Renal pelvis (tissue), 12 donors: ENCODE results near the gene TRAPPC4. TPM values are rescaled to one million over a fixed set of nuclear protein-coding genes. Genes with fewer than 3 reads are reported as not detected.
A peak's percentile ranks its signal among the peaks of the same experiment; 100 is the strongest.
"Not testable (repeated sequence)": the region's sequence is repeated elsewhere in the genome, so short reads cannot be mapped to it uniquely, and the experiment has no call there.

Experiments
- DNase-seq: peaks from one replicate; pipeline ENCODE4 v3.0.0-alpha.2; 2013
- long read RNA-seq, 16 experiments: transcript quantifications; one replicate each; lab custom pipeline, GENCODE V29; 2026
- polyA plus RNA-seq, 3 donors: library from polyadenylated mRNA; unstranded; fragments of 120-200 nt; gene quantifications; one replicate each; pipeline ENCODE4 v1.2.1, GENCODE V29; 2013; ENCODE audit not compliant: insufficient read length in 3 of 3

The TRAPPC4 gene, protein sequence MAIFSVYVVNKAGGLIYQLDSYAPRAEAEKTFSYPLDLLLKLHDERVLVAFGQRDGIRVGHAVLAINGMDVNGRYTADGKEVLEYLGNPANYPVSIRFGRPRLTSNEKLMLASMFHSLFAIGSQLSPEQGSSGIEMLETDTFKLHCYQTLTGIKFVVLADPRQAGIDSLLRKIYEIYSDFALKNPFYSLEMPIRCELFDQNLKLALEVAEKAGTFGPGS
- polyA plus RNA-seq = 100 to 1,000 TPM in 1 of 3 donors, 10 to 100 TPM in 2; 94.6 to 110 (median 98.5) TPM
- long read RNA-seq, donor 1, transcript TRAPPC4-214 (5 exons, 1,759 nt) = major isoform, 60 of 82 reads
- long read RNA-seq, donor 1, transcript TRAPPC4-210 (4 exons, 1,135 nt) = minor isoform, 10 of 82 reads
- long read RNA-seq, donor 1, partial matches to known transcripts = 0 of 82 reads
- long read RNA-seq, donor 1, other reads (novel, unspliced or antisense) = 0 of 82 reads
- long read RNA-seq, donor 2, transcript TRAPPC4-208 (2 exons, 569 nt) = minor isoform, 5 of 82 reads
- long read RNA-seq, donor 2, transcript TRAPPC4-214 (5 exons, 1,759 nt) = major isoform, 57 of 82 reads
- long read RNA-seq, donor 2, transcript TRAPPC4-210 (4 exons, 1,135 nt) = minor isoform, 13 of 82 reads
- long read RNA-seq, donor 2, partial matches to known transcripts = 0 of 82 reads
- long read RNA-seq, donor 2, other reads (novel, unspliced or antisense) = 0 of 82 reads
- long read RNA-seq, donor 3, transcript TRAPPC4-210 (4 exons, 1,135 nt) = minor isoform, 7 of 82 reads
- long read RNA-seq, donor 3, transcript TRAPPC4-203 (3 exons, 980 nt) = minor isoform, 5 of 82 reads
- long read RNA-seq, donor 3, transcript TRAPPC4-214 (5 exons, 1,759 nt) = major isoform, 60 of 82 reads
- long read RNA-seq, donor 3, partial matches to known transcripts = 0 of 82 reads
- long read RNA-seq, donor 3, other reads (novel, unspliced or antisense) = 0 of 82 reads
- long read RNA-seq, donor 4, transcript TRAPPC4-210 (4 exons, 1,135 nt) = minor isoform, 8 of 194 reads
- long read RNA-seq, donor 4, transcript TRAPPC4-214 (5 exons, 1,759 nt) = major isoform, 51 of 194 reads
- long read RNA-seq, donor 4, partial matches to known transcripts = 58 of 194 reads
- long read RNA-seq, donor 4, other reads (novel, unspliced or antisense) = 61 of 194 reads
- long read RNA-seq, donor 5, transcript TRAPPC4-214 (5 exons, 1,759 nt) = major isoform, 30 of 37 reads
- long read RNA-seq, donor 5, partial matches to known transcripts = 0 of 37 reads
- long read RNA-seq, donor 5, other reads (novel, unspliced or antisense) = 0 of 37 reads
- long read RNA-seq, donor 6, transcript TRAPPC4-210 (4 exons, 1,135 nt) = minor isoform, 9 of 67 reads
- long read RNA-seq, donor 6, transcript TRAPPC4-214 (5 exons, 1,759 nt) = major isoform, 48 of 67 reads
- long read RNA-seq, donor 6, partial matches to known transcripts = 0 of 67 reads
- long read RNA-seq, donor 6, other reads (novel, unspliced or antisense) = 0 of 67 reads
- long read RNA-seq, donor 7, transcript TRAPPC4-214 (5 exons, 1,759 nt) = major isoform, 58 of 96 reads
- long read RNA-seq, donor 7, partial matches to known transcripts = 24 of 96 reads
- long read RNA-seq, donor 7, other reads (novel, unspliced or antisense) = 0 of 96 reads
- long read RNA-seq, donor 8, transcript TRAPPC4-214 (5 exons, 1,759 nt) = major isoform, 15 of 24 reads
- long read RNA-seq, donor 8, partial matches to known transcripts = 0 of 24 reads
- long read RNA-seq, donor 8, other reads (novel, unspliced or antisense) = 0 of 24 reads
- long read RNA-seq, donor 9, transcript TRAPPC4-214 (5 exons, 1,759 nt) = major isoform, 74 of 105 reads
- long read RNA-seq, donor 9, transcript TRAPPC4-210 (4 exons, 1,135 nt) = minor isoform, 7 of 105 reads
- long read RNA-seq, donor 9, partial matches to known transcripts = 10 of 105 reads
- long read RNA-seq, donor 9, other reads (novel, unspliced or antisense) = 0 of 105 reads
- long read RNA-seq, donor 10, transcript TRAPPC4-214 (5 exons, 1,759 nt) = major isoform, 43 of 60 reads
- long read RNA-seq, donor 10, transcript TRAPPC4-210 (4 exons, 1,135 nt) = minor isoform, 5 of 60 reads
- long read RNA-seq, donor 10, partial matches to known transcripts = 0 of 60 reads
- long read RNA-seq, donor 10, other reads (novel, unspliced or antisense) = 0 of 60 reads
- long read RNA-seq, donor 11, transcript TRAPPC4-214 (5 exons, 1,759 nt) = major isoform, 27 of 31 reads
- long read RNA-seq, donor 11, partial matches to known transcripts = 0 of 31 reads
- long read RNA-seq, donor 11, other reads (novel, unspliced or antisense) = 0 of 31 reads
- long read RNA-seq, donor 12, transcript TRAPPC4-210 (4 exons, 1,135 nt) = minor isoform, 8 of 74 reads
- long read RNA-seq, donor 12, transcript TRAPPC4-214 (5 exons, 1,759 nt) = major isoform, 53 of 74 reads
- long read RNA-seq, donor 12, transcript TRAPPC4-208 (2 exons, 569 nt) = minor isoform, 5 of 74 reads
- long read RNA-seq, donor 12, partial matches to known transcripts = 0 of 74 reads
- long read RNA-seq, donor 12, other reads (novel, unspliced or antisense) = 0 of 74 reads
- long read RNA-seq, donor 13, transcript TRAPPC4-214 (5 exons, 1,759 nt) = major isoform, 20 of 34 reads
- long read RNA-seq, donor 13, partial matches to known transcripts = 0 of 34 reads
- long read RNA-seq, donor 13, other reads (novel, unspliced or antisense) = 0 of 34 reads
- long read RNA-seq, donor 14 = 0 reads
- long read RNA-seq, donor 15, transcript TRAPPC4-210 (4 exons, 1,135 nt) = minor isoform, 15 of 103 reads
- long read RNA-seq, donor 15, transcript TRAPPC4-214 (5 exons, 1,759 nt) = major isoform, 75 of 103 reads
- long read RNA-seq, donor 15, transcript TRAPPC4-204 (2 exons, 1,924 nt) = minor isoform, 8 of 103 reads
- long read RNA-seq, donor 15, partial matches to known transcripts = 0 of 103 reads
- long read RNA-seq, donor 15, other reads (novel, unspliced or antisense) = 0 of 103 reads
- long read RNA-seq, donor 16, transcript TRAPPC4-210 (4 exons, 1,135 nt) = minor isoform, 19 of 120 reads
- long read RNA-seq, donor 16, transcript TRAPPC4-214 (5 exons, 1,759 nt) = major isoform, 87 of 120 reads
- long read RNA-seq, donor 16, partial matches to known transcripts = 0 of 120 reads
- long read RNA-seq, donor 16, other reads (novel, unspliced or antisense) = 0 of 120 reads

DNA sequence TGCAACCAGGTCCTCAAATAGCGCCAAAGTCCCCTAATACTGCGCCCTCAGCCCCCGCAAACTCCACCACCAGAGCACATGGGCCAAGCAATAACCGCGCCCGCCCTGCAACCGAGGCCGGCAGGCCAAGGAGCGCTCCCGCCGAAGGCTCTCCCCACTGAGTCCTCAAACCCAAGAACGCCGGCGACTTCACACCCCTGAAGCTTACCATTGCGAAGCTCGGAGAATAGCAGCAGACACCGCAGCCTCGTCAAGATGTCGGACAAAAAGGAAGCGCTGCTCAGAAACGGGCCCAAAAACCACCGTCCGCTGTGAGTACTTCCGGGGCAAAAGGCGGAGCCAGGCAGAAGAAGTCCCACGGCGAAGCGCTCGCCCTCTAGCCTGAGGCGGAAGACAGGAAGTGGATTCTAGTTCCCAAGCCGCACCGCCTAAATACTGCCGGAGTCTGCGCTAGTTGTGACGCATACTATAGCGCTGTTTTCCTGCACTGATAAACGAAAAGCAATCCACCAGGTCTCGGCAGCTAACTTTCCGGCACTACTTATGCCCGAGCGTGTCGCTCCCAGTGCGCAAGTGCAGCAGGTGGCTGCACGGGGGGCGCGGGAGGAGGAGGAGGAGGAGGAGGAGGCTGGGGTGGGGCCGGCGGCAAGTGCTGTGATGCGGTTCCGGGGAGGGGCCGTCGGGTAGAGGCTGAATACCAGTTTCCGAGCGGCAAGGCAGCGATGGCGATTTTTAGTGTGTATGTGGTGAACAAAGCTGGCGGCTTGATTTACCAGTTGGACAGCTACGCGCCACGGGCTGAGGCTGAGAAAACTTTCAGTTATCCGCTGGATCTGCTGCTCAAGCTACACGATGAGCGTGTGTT, at the start of gene TRAPPC4, which contains the start of gene RPS25:
TSS of gene TRAPPC4 (plus strand) at position 693 of the 865 bp plus-strand sequence. CDS start at position 723, 30 bp downstream.
TSS of gene RPS25 (minus strand) at position 270 of the 865 bp plus-strand sequence. CDS start at position 211, 59 bp downstream.
- DNase-seq = peak; percentile 96

DNA sequence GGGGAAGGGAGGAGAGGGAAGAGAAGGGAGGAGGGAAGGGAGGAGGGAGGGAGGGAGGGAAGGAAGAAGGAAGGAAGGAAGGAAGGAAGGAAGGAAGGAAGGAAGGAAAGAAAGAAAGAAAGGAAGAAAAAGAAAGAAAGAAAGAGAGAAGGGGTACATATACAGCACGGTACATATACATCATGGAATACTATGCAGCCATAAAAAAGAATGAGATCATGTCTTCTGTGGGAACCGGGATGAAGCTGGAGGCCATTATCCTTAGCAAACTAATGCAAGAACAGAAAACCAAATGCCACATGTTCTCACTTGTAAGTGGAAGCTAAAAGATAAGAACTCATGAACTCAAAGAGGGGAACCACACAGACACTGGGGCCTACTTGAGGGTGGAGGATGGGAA, 49.1 kb upstream of the TRAPPC4 start:
- DNase-seq = not testable (repeated sequence)

DNA sequence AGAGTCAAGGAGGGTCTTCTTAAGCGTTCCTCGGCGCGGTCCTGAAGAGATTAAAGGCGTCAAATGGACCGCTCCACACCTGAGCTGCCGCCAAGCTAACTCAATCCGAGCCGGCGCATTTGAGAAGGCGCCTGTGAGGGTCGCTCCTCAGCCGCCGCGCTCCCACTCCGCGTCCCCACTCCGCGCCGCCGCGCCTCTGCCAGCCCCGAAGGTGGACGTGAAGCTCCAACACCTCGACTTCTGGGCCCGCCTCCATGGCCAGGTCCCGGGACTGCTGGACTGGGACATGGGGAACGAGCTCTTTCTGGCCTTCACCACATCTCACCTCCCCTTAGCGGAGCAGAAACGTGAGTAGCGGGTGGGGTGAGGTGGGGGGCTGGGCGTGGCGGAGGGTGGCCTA, 46.9 kb upstream of the TRAPPC4 start, which contains the start of gene FOXR1:
TSS of gene FOXR1 (plus strand) at position 116 of the 400 bp plus-strand sequence. CDS start at position 287, 171 bp downstream.
- DNase-seq = no peak

DNA sequence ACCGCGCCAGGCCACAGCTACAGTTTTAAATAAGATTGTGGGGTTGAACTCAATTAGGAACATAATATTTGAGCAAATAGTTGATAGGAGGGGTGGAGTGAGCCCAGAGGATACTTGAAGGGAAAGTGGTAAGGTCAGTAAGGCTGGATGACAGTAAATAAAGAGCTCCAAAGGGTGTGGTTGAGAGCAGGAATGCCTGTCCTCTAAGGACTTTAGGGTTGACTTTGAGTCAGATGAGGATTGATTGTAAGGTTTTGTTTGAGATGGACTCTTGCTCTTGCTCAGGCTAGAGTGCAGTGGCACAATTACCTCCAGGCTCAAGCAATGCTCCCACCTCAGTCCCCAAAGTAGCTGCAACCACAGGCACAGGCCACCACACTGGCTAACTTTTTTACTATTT, 44.6 kb upstream of the TRAPPC4 start:
- DNase-seq = no peak

DNA sequence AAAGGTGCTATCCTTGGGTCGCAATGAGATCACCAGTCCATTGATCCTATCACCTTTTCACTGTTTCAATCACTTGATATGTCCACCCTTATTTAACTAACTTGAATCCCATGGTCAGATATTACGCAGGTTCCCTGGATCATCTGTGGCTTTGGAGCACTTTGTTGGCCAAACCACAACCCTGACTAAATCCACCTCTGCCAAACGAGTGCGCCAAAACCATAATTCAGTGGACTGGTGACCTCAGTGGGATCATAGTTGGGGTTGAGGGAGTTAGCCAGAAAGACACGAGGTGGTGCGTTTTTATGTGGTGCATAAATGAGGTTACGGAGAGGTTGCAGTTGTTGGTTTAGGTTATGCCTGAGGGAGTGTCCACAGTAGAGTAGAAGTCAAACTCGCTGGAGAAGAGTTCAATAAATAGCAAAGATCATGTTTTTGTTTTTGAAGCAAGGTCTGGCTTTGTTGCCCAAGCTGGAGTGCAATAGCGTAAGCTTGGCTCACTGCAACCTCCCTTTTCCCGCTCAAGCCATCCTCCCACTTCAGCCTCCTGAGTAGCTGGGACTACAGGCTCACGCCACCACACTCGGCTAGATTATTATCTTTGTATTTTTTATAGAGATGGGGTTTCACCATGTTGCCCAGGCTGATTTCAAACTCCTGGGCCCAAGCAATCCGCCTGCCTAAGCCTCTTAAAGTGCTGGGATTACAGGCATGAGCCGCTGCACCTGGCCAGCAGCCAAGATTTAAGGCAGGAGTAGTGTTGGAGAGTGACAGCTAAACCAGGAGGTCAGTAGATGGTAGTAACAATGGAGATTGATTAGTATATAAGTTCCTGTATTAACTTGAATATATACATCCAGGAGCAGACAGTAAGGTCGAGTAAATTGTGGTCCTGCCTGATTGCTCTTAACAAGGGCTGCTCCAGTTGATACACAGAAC, 42.5 kb upstream of the TRAPPC4 start:
- DNase-seq = no peak

DNA sequence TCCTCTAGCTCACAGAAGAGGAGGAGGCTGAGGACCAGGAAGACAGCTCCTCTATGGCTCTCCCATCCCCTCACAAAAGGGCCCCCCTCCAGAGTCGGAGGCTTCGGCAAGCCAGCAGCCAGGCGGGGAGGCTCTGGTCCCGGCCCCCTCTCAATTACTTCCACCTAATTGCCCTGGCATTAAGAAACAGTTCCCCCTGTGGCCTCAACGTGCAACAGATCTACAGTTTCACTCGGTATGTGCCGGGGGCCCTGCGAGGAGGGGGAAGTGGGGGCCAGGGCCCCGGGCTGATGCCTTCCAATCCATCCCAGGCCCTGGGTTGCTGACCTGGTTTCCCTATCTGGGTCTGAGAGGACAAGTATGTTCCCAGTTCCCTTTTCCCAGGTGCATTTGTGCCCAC, 39.1 kb upstream of the TRAPPC4 start:
- DNase-seq = no peak

DNA sequence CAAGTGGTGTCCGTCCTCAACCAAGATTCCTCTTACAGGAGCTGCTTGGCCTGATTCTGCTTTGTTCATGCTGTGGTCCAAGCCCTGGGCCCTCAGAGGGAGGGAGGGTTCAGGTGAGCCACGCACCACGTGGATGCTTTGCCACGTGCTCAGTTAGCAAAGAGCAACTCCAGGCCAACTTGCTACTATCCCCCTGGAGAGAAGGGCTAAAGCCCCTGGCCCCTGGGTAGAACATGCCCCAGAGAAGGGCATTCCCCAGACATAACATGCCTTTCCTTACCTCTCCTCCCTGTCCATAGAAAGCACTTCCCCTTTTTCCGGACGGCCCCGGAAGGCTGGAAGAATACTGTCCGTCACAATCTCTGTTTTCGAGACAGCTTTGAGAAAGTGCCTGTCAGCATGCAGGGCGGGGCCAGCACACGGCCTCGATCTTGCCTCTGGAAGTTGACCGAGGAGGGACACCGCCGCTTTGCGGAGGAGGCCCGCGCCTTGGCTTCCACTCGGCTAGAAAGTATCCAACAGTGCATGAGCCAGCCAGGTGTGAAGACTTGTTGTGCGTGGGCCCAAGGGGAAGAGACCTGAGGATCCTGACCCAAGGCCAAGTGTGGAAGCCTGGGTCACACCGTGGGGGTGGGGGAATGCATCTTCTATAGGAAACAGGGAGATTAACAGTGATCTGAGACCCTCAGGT, 38.2 kb upstream of the TRAPPC4 start:
- DNase-seq = peak; percentile 30

DNA sequence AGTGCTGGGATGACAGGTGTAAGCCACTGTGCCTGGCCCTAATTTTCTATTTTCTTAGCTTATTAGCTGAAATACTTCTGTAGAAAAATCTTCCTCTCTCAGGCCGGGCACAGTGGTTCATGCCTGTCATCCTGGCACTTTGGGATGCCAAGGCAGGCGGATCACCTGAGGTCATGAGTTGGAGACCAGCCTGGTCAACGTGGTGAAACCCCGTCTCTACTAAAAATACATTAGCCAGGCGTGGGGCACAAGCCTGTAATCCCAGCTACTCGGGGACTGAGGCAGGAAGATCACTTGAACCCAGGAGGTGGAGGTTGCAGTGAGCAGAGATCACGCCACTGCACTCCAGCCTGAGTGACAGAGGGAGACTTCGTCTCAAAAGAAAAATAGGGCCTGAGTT, 34.2 kb upstream of the TRAPPC4 start:
- not testable (repeated sequence) for DNase-seq

DNA sequence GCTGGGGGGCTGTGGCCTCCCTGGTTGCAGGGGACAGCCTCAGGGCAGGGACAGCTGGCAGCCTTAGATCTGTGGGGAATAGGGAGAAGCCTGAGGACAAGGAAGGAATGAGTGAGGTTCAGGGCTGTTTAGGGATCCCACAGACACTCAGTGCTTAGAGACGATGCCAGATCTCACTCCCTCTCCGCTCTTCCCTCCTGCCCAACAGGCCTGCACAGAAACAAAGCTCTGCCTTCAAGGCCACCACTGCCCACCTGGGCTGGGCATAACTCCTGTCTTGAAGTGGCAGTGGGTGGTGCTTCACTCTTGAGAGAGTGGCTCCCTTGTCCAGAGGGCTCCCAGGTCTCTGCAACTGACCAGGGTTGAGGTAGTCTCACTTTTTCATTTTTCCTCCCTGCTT, 33.7 kb upstream of the TRAPPC4 start:
- DNase-seq = no peak

DNA sequence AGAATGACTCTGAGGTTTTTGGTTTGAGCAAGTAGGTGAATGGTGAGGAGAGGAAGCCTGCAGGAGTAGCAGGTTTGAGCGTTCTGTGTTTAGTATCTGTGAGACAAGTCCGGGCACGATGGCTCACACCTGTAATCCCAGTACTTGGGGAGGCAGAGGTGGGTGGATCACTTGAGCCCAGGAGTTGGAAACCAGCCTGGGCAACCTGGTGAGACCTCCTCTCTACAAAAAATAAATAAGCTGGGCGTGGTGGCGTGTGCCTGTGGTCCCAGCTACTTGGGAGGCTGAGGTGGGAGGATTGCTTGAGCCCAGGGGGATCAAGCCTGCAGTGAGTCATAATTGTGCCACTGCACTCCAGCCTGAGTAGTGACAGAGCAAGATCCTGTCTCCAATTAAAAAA, 30.3 kb upstream of the TRAPPC4 start:
- DNase-seq = no peak

DNA sequence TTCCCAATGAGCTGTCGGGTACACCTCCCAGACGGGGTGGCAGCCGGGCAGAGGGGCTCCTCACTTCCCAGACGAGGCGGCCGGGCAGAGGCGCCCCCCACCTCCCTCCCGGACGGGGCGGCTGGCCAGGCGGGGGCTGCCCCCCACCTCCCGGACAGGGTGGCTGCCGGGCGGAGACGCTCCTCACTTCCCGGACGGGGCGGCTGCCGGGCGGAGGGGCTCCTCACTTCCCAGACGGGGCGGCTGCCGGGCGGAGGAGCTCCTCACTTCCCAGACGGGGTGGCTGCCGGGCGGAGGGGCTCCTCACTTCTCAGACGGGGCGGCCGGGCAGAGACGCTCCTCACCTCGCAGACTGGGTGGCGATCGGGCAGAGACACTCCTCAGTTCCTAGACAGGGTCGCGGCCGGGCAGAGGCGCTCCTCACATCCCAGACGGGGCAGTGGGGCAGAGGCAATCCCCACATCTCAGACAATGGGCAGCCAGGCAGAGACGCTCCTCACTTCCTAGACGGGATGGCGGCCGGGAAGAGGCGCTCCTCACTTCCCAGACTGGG, 27.0 kb upstream of the TRAPPC4 start:
- DNase-seq = not testable (repeated sequence)

DNA sequence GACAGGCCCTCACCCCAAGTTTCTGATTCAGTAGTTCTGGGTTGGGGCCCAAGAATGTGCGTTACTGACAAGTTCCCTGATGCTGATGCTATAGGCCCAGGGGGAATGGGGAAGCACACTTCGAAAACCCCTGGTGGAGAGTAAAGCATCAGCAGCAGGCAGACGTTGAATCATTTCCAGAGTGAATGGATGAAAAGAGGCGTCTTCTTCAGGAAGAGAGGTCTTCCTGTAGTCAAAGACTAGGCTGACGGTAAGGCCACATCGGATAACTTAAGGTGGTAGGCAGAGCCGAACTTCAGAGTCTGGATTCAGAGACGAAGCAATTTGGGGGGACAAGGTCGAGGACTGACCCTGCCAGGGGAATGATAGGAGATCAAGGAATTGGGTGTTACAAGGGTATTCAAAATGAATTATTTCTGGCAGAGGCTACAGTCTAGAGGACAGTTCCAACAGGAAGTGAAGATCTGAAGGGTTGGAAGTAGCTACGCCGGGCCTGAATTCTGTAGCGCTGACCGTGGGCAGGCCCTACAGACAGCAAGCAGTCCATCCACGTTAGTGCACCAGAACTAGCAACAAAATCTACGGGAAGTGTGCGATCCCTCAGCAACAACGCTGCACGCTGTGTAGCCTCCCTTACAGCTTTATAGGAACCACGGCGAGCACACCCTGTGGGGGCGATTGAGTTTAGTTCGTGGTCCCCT, 21.5 kb upstream of the TRAPPC4 start:
- no peak for DNase-seq

DNA sequence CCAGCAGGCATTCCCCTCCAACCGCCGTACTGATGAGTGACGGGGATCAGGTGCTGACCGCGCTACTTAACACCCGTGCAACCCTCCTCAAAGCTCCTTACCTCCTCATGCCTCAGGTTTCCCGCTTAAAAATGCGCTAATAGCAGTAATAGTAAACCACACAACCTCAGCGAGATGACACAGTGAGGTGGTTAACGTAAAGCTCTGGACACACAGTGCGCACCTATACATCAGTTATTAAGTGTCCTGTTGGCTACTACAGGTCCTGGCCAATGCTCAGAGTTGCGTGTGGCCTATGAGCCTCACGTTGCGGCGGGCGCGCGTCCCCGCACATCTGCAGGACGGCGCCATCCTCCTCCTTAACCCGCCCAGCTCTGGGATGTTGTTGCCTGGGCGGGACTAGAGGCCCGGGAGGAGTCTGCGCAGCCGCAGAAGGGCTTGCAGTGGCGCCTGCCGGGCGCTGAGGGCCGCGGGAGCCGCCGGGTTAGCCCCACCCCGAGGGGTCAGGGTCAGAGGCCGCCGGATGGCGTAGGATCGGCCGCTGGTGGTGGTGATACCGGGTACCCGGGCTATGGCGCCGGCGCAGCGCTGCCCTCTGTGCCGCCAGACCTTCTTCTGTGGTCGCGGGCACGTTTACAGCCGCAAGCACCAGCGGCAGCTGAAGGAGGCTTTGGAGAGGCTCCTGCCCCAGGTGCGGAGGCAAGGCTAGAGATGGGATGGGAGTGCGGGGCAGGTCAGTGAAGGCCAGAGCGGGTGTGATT, 20.8 kb upstream of the TRAPPC4 start, which contains the start of gene CENATAC:
TSS of gene CENATAC (plus strand) at position 512 of the 761 bp plus-strand sequence. CDS start at position 572, 60 bp downstream.
- DNase-seq = peak; percentile 93
